GM21723 (cell line): ENCODE results near the gene SLC9C2.
"Not testable (repeated sequence)": the region's sequence is repeated elsewhere in the genome, so short reads cannot be mapped to it uniquely, and the experiment has no call there.

Experiments used
- ATAC-seq: cut with Tn5 transposase; IDR thresholded peaks from one replicate; pipeline ENCODE4 v1.9.1; 2021; ENCODE audit warnings: mild to moderate bottlenecking, moderate library complexity; ENCODE audit not compliant: unreplicated experiment

The SLC9C2 gene

DNA sequence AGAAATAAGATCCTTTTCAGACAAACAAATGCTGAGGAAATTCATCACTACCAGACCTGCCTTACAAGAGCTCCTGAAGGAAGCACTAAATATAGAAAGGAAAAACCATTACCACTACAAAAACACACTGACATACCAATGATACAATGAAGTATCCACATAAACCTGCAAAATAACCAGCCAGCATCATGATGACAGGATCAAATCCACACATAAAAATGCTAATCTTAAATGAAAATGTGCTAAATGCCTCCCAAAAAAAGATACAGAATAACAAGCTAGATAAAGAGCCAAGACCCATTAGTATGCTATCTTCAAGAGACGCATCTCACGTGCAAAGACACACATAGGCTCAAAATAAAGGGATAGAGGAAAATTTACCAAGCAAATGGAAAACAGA lies 140.2 kb downstream of the SLC9C2 start:
- not testable (repeated sequence) for ATAC-seq

DNA sequence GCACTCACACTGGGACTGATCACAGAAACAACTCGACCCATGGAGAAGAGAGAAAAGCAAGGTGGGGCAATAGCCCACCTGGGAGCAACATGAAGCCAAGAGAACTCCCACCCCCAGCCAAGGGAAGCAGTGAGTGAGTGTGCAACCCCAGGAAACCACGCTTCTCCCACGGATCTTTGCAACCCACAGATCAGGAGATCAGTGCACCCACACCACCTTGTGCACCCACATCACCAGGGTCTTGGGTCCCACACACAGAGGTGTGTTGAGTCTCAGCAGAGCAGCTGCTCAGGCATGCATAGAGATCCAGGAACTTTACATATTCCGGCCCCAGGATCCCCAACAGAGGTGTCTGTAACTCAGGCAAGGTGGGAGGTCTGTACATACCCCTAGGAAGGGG lies 143.0 kb downstream of the SLC9C2 start:
- no peak for ATAC-seq

DNA sequence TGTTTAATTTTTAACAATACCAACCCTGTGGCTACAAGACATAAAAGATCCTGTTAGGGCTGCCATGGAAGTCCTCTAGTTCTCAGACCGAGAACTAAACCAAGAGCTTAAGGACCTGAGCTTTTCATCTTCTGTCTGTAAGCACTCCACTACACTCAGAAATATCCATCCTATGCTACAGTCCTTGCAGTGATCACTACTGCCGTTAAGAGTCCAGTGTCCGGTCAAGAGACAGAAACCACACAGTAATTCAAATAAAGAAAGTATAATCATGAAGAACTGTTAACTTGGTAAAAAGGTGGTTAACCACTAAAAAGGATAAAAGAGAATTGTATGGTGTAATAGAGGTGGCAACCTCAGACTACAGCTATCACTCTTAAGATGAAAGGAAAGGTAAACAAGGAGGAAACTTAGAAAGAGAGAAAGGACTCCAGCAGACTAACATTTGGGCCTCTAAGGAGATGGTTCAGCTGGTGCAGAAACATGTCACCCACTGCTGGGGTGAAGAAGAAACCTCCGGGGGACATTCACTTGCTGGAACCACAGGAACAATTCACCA lies 147.8 kb downstream of the SLC9C2 start:
- ATAC-seq: no peak

DNA sequence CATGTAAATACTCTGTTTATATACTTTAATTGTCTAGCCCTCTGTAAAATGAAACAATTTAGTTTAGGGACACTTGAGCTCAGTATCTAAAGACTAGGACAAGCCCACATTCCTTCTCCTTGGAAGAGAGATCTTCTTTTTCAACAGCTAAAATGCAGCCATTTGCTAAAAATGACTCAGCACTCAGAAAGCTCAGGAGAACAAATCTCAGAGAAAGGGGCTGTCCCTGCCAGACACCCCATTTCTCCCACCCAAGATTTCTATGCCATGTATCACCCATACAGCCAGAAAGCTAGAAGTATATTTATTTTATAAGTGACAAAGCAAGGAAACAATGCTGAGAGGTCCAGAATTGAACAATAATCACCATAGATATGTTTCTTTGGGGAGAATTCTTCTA lies 148.9 kb downstream of the SLC9C2 start:
- ATAC-seq: no peak

DNA sequence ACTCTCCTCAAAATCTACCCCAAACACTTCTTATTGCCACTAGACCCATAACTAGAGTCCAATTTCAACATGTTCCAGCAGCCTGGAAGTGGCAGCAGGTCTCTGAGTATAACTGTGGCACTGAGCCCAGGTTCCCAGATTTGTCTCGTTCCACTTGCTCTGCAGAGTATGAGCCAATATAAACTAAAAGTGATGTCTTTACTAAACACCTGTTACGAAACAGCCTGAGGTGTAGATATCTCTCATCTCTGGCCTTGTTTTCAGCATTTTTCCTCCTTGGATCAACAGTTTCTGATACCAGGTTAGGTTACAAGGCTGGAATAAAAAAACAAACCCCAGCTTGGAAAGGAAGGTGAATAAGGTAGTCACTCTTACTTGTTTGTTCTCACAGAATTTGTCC lies 150.9 kb downstream of the SLC9C2 start:
- no peak for ATAC-seq
